CD4-positive, alpha-beta T cell treated with Interleukin-17A for 1 hour (primary cell): ENCODE results near the gene FBN3.

Experiments
- DNase-seq: peaks from one replicate; pipeline ENCODE4 v3.0.0-alpha.2; 2020

Gene FBN3

GRCh38 chr19:8148088-8148409, 1.3 kb downstream of the FBN3 start:
- no peak for DNase-seq

- no peak for DNase-seq
Observed at GRCh38 chr19:8147582-8147978, 1.8 kb downstream of the FBN3 start.

- no peak for DNase-seq
Observed at GRCh38 chr19:8146877-8147581, 2.4 kb downstream of the FBN3 start.

- no peak for DNase-seq
Observed at GRCh38 chr19:8144273-8144995, 5.0 kb downstream of the FBN3 start.

- DNase-seq: no peak
Observed at GRCh38 chr19:8143041-8143440, 6.4 kb downstream of the FBN3 start.

- no peak for DNase-seq
Observed at GRCh38 chr19:8142513-8142900, 6.9 kb downstream of the FBN3 start.

- no peak for DNase-seq
Observed at GRCh38 chr19:8141726-8142512, 7.5 kb downstream of the FBN3 start.

- no peak for DNase-seq
Observed at GRCh38 chr19:8138201-8138600, 11.2 kb downstream of the FBN3 start.

GRCh38 chr19:8137425-8137824, 12.0 kb downstream of the FBN3 start:
- no peak for DNase-seq

GRCh38 chr19:8135946-8136618, 13.3 kb downstream of the FBN3 start:
- DNase-seq: no peak

GRCh38 chr19:8132858-8133458, 16.4 kb downstream of the FBN3 start:
- DNase-seq: no peak

GRCh38 chr19:8131517-8131916, 17.9 kb downstream of the FBN3 start:
- no peak for DNase-seq

GRCh38 chr19:8129061-8129618, 20.3 kb downstream of the FBN3 start:
- no peak for DNase-seq

- DNase-seq: no peak
Observed at GRCh38 chr19:8128551-8128950, 20.8 kb downstream of the FBN3 start.

- DNase-seq: no peak
Observed at GRCh38 chr19:8127311-8127710, 22.1 kb downstream of the FBN3 start.

GRCh38 chr19:8126511-8126910, 22.9 kb downstream of the FBN3 start:
- DNase-seq: no peak

GRCh38 chr19:8126008-8126407, 23.4 kb downstream of the FBN3 start:
- DNase-seq: no peak

- DNase-seq: no peak
Observed at GRCh38 chr19:8123683-8124082, 25.7 kb downstream of the FBN3 start.

GRCh38 chr19:8120636-8121480, 28.5 kb downstream of the FBN3 start:
- no peak for DNase-seq

- no peak for DNase-seq
Observed at GRCh38 chr19:8117991-8118390, 31.4 kb downstream of the FBN3 start.

GRCh38 chr19:8116437-8117293, 32.7 kb downstream of the FBN3 start:
- DNase-seq: no peak
